Activated CD4-positive, alpha-beta memory T cell treated with anti-CD3 and anti-CD28 coated beads, Interleukin-2, amount 10 ng/mL, durations not matched to agents 7 days and 5 days (primary cell): Measurements from ENCODE around the gene ABL2. TPM values are rescaled to one million over a fixed set of nuclear protein-coding genes. Genes with fewer than 3 reads are reported as not detected.
A peak's percentile ranks its signal among the peaks of the same experiment; 100 is the strongest.
"Not testable (repeated sequence)": the region's sequence is repeated elsewhere in the genome, so short reads cannot be mapped to it uniquely, and the experiment has no call there.

Source experiments
- CTCF ChIA-PET: fragments of 350-600 bp; sonication (Branson Sonifier 250); formaldehyde crosslinking; loops from one replicate; lab custom pipeline; 2021; ENCODE audit warnings: antibody characterized with exemption, inconsistent platforms; lab: Charles Lee
- POLR2A ChIA-PET: fragments of 350-600 bp; sonication (Branson Sonifier 250); formaldehyde crosslinking; loops from one replicate; lab custom pipeline; 2021; ENCODE audit warnings: antibody characterized with exemption; lab: Charles Lee
- DNase-seq: peaks from one replicate; pipeline ENCODE4 v3.0.0-alpha.2; 2020
- H3K27ac Mint-ChIP-seq: one replicate; pipeline ENCODE4 v1.8.0; 2021; ENCODE audit warnings: mild to moderate bottlenecking, mixed read lengths
- H3K27me3 Mint-ChIP-seq: one replicate; pipeline ENCODE4 v1.8.0; 2021; ENCODE audit warnings: mixed read lengths
- H3K36me3 Mint-ChIP-seq: one replicate; pipeline ENCODE4 v1.8.0; 2021; ENCODE audit warnings: low read depth, mixed read lengths
- H3K4me1 Mint-ChIP-seq: one replicate; pipeline ENCODE4 v1.8.0; 2021; ENCODE audit warnings: mixed read lengths
- H3K4me3 Mint-ChIP-seq: one replicate; pipeline ENCODE4 v1.8.0; 2021; ENCODE audit warnings: mild to moderate bottlenecking, mixed read lengths
- H3K9me3 Mint-ChIP-seq: one replicate; pipeline ENCODE4 v1.8.0; 2021; ENCODE audit warnings: mixed read lengths
- total RNA-seq, 2 experiments: library from RNA; stranded (reverse); gene quantifications; one replicate each; pipeline ENCODE4 v1.2.3, GENCODE V29; 2021

Gene ABL2
- total RNA-seq, 2 experiments from 2014 or later, result 8.6 to 9.3 TPM

- no peaks in the 10 kb centered on the region for H3K27me3 Mint-ChIP-seq
Observed at GRCh38 chr1:179155615-179156014, 73.9 kb downstream of the ABL2 start.

DNA sequence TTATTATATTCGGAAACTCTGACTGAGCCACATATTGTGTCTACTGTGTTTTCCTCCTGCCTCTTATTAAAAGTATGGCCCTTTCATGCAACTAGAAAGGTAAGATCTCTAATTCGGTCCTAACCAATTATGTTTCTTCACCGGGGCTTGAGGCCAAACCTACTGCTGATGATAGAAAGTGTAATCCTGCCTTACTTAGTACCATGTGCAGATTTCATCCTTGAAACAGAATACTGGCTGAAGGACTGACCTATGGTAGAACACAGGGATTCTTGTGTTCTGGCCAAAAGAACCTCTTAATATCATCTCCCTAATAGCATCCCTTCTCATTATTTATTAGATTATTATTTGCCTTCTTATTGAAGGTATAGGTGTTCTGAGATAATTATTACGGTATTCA, 75.0 kb downstream of the ABL2 start:
- ChIA-PET POLR2A (no interaction called here), CTCF (no interaction called here)
- no peaks in the 10 kb centered on the region for H3K4me1 Mint-ChIP-seq
- DNase-seq, result no peak
- no peak overlapping the region for H3K27ac Mint-ChIP-seq
- no peaks in the 10 kb centered on the region for H3K27me3 Mint-ChIP-seq
- H3K36me3 Mint-ChIP-seq, result no peaks in the 10 kb centered on the region
- peaks cover 4% of the 10 kb centered on the region for H3K9me3 Mint-ChIP-seq
- no peak overlapping the region for H3K4me3 Mint-ChIP-seq

More at GRCh38 chr1:179155615-179156014, 73.9 kb downstream of the ABL2 start:
- Mint-ChIP-seq H3K36me3 (no peaks in the 10 kb centered on the region), H3K27ac (no peak overlapping the region), H3K4me3 (no peak overlapping the region), H3K4me1 (no peaks in the 10 kb centered on the region), H3K9me3 (no peaks in the 10 kb centered on the region)
- POLR2A ChIA-PET, result no interaction called here
- CTCF ChIA-PET, result no interaction called here
- no peak for DNase-seq

- ChIA-PET CTCF (no interaction called here), POLR2A (no interaction called here)
- Mint-ChIP-seq H3K36me3 (no peaks in the 10 kb centered on the region), H3K4me1 (no peaks in the 10 kb centered on the region), H3K27me3 (no peaks in the 10 kb centered on the region), H3K27ac (no peak overlapping the region), H3K4me3 (no peak overlapping the region), H3K9me3 (peaks cover 4% of the 10 kb centered on the region)
- DNase-seq, result no peak
Observed at GRCh38 chr1:179153217-179153616, 76.3 kb downstream of the ABL2 start.

GRCh38 chr1:179151908-179152682, 77.4 kb downstream of the ABL2 start:
- Mint-ChIP-seq H3K4me1 (no peaks in the 10 kb centered on the region), H3K4me3 (no peak overlapping the region), H3K36me3 (no peaks in the 10 kb centered on the region), H3K27ac (no peak overlapping the region), H3K27me3 (no peaks in the 10 kb centered on the region), H3K9me3 (peaks cover 4% of the 10 kb centered on the region)
- POLR2A ChIA-PET, result no interaction called here
- no peak for DNase-seq
- CTCF ChIA-PET, result no interaction called here

GRCh38 chr1:179146911-179147310, 82.6 kb downstream of the ABL2 start:
- no peak overlapping the region for H3K4me3 Mint-ChIP-seq
- CTCF ChIA-PET, result no interaction called here
- no peak overlapping the region for H3K27ac Mint-ChIP-seq
- no peaks in the 10 kb centered on the region for H3K27me3 Mint-ChIP-seq
- no peaks in the 10 kb centered on the region for H3K36me3 Mint-ChIP-seq
- peaks cover 11% of the 10 kb centered on the region for H3K4me1 Mint-ChIP-seq
- DNase-seq, result no peak
- H3K9me3 Mint-ChIP-seq, result peaks cover 4% of the 10 kb centered on the region
- POLR2A ChIA-PET, result no interaction called here

DNA sequence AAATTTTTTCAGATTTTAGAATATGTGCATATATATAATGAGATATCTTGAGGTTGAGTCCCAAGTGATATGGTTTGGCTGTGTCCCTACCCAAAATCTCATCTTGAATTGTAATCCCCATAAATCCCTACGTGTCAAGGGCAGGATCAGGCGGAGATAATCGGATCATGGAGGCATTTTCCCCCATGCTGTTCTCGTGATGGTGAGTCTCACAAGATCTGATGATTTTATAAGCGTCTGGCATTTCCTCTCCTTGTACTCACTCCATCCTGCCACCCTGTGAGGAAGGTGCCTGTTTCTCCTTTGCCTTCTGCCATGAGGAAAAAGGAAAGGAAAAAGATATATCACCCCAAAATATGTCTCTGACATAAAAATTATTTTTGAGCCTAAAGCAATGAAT, 83.0 kb downstream of the ABL2 start:
- ChIA-PET CTCF (no interaction called here), POLR2A (no interaction called here)
- Mint-ChIP-seq H3K27ac (no peak overlapping the region), H3K4me3 (no peak overlapping the region), H3K36me3 (no peaks in the 10 kb centered on the region), H3K4me1 (peaks cover 15% of the 10 kb centered on the region), H3K9me3 (peaks cover 4% of the 10 kb centered on the region), H3K27me3 (no peaks in the 10 kb centered on the region)
- DNase-seq, result no peak

GRCh38 chr1:179145521-179145920, 84.0 kb downstream of the ABL2 start:
- Mint-ChIP-seq H3K36me3 (no peaks in the 10 kb centered on the region), H3K9me3 (peaks cover 4% of the 10 kb centered on the region), H3K27ac (no peak overlapping the region), H3K4me1 (peaks cover 20% of the 10 kb centered on the region), H3K27me3 (no peaks in the 10 kb centered on the region), H3K4me3 (no peak overlapping the region)
- ChIA-PET CTCF (no interaction called here), POLR2A (no interaction called here)
- no peak for DNase-seq

GRCh38 chr1:179144626-179145025, 84.9 kb downstream of the ABL2 start:
- Mint-ChIP-seq H3K27me3 (no peaks in the 10 kb centered on the region), H3K4me3 (no peak overlapping the region), H3K27ac (no peak overlapping the region), H3K4me1 (peaks cover 22% of the 10 kb centered on the region), H3K36me3 (no peaks in the 10 kb centered on the region), H3K9me3 (no peaks in the 10 kb centered on the region)
- ChIA-PET CTCF (no interaction called here), POLR2A (no interaction called here)
- no peak for DNase-seq

DNA sequence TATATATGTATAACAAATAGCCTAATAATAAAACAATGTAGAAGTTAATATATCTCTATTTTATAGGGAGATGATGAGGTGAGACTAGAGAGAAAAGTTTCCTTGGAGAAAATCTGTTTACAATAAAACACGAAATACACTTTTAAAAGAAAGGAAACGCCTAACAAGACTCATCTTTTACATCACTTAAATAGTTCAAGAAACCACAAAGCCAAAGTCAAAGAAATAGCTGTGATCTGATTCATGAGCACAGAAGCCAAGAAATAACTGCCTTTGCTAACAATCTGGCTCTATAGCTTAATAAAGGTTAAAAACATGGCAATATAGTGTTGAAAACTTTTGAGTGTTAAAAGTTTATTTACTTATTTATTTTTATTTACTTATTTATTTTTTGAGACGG, 86.2 kb downstream of the ABL2 start:
- ChIA-PET POLR2A (no interaction called here), CTCF (no interaction called here)
- H3K27me3 Mint-ChIP-seq, result no peaks in the 10 kb centered on the region
- no peak overlapping the region for H3K4me3 Mint-ChIP-seq
- H3K4me1 Mint-ChIP-seq, result peaks cover 22% of the 10 kb centered on the region
- no peaks in the 10 kb centered on the region for H3K9me3 Mint-ChIP-seq
- H3K36me3 Mint-ChIP-seq, result no peaks in the 10 kb centered on the region
- no peak for DNase-seq
- H3K27ac Mint-ChIP-seq, result no peak overlapping the region

GRCh38 chr1:179142889-179143299, 86.6 kb downstream of the ABL2 start:
- H3K27ac Mint-ChIP-seq, result peak overlapping the region; percentile 7
- H3K36me3 Mint-ChIP-seq, result no peaks in the 10 kb centered on the region
- H3K27me3 Mint-ChIP-seq, result no peaks in the 10 kb centered on the region
- no peaks in the 10 kb centered on the region for H3K9me3 Mint-ChIP-seq
- CTCF ChIA-PET, result no interaction called here
- POLR2A ChIA-PET, result no interaction called here
- H3K4me3 Mint-ChIP-seq, result peak overlapping the region; percentile 24
- no peak for DNase-seq
- H3K4me1 Mint-ChIP-seq, result peaks cover 22% of the 10 kb centered on the region

DNA sequence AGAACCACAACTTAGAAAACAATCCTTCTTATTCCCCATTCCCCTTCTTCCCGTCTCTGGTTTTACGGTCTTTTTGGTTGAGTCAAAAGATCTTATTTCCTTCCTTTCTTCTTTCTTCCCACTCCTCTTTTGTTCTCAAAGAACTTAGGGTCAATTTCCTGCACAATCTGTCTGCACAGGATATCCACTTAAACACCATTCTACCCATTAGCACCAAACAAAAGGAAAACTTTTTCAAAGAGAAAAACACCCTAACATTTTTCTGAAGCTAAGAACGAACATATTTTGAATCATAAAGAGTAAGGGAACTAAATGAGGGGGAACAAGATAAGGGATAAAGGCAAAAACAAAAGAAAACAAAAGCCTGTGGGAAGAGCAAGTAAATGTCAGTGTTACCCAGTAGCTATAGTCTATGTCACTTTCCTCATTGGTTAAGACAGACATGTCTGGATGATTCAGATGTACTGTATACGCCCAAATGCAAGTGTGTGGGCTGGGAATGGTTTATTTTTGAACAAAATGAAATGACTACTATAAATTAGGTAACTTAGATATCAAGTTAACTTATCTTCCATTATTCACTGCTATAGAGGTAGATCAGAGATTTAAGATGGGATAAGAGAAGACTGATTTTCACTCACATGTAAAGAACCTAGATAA, 87.8 kb downstream of the ABL2 start:
- H3K36me3 Mint-ChIP-seq, result no peaks in the 10 kb centered on the region
- CTCF ChIA-PET, result interaction anchor here (0.7 kb wide), 1 partner anchor 224 kb away, joined by 3 read pairs; the partner anchor contains the start of gene AXDND1
- H3K4me1 Mint-ChIP-seq, result peaks cover 22% of the 10 kb centered on the region
- H3K9me3 Mint-ChIP-seq, result no peaks in the 10 kb centered on the region
- POLR2A ChIA-PET, result interaction anchor here (0.6 to 1.0 kb wide), 3 partner anchors 11 to 62 kb away, joined by 3 to 4 read pairs (median 3); no protein-coding TSS in a partner anchor
- H3K27ac Mint-ChIP-seq, result peak overlapping the region; percentile 7
- no peaks in the 10 kb centered on the region for H3K27me3 Mint-ChIP-seq
- no peak for DNase-seq
- H3K4me3 Mint-ChIP-seq, result no peak overlapping the region

GRCh38 chr1:179138755-179139154, 90.7 kb downstream of the ABL2 start:
- H3K4me3 Mint-ChIP-seq, POLR2A ChIA-PET, DNase-seq, H3K9me3 Mint-ChIP-seq, H3K36me3 Mint-ChIP-seq, CTCF ChIA-PET, H3K27ac Mint-ChIP-seq, H3K27me3 Mint-ChIP-seq: not testable (repeated sequence)
- H3K4me1 Mint-ChIP-seq, result peaks cover 22% of the 10 kb centered on the region

DNA sequence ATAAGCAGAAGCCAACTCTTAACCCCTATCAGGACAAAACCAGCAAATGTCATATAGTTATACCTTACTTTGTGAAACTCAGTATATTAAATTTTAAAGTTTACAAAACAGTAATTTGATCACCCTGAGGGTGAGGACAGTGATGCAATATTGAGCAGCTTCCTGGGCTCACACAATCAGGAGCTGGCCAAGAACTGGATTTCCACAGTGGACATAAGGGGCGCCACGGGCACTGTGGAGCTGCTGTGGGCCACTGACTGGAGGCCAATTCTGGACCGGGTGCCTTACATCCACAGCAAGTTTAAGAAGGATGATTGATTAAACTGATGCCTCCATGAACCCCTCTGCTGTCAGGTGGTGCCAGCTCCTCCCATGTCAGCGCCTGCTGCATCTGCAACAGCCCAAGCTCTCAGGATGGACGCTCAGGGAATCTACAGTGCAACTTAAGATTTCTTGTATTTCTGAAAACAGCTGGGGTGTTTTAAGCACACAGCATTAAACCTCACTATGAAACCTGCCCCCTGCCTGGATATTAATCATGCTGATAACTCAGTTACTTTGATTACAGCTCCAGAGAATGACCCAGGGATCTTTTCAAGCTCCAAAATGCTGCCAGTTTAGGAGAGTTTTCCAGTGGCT, 91.7 kb downstream of the ABL2 start:
- Mint-ChIP-seq H3K27ac (no peak overlapping the region), H3K27me3 (no peaks in the 10 kb centered on the region), H3K9me3 (no peaks in the 10 kb centered on the region), H3K4me1 (peaks cover 16% of the 10 kb centered on the region), H3K4me3 (no peak overlapping the region), H3K36me3 (no peaks in the 10 kb centered on the region)
- CTCF ChIA-PET, result interaction anchor here (1.0 kb wide), 1 partner anchor 91 kb away, joined by 3 read pairs; no protein-coding TSS in a partner anchor
- DNase-seq, result no peak
- POLR2A ChIA-PET, result no interaction called here
